Smooth muscle cell (in vitro differentiated cells): ENCODE measurements around the gene DRD4. TPM values are rescaled to one million over a fixed set of nuclear protein-coding genes. Genes with fewer than 3 reads are reported as not detected.
"Not testable (repeated sequence)": the region's sequence is repeated elsewhere in the genome, so short reads cannot be mapped to it uniquely, and the experiment has no call there.

ENCODE experiments used
- DNase-seq: peaks from one replicate; lab custom pipeline; 2025; ENCODE audit not compliant: unreplicated experiment; lab: John Stamatoyannopoulos, UW
- H2AFZ ChIP-seq: fragments of 200-600 bp; sonication (generic); 2 replicates; pipeline ENCODE4 v1.6.0; 2016; ENCODE audit warnings: antibody characterized with exemption, low read depth, mild to moderate bottlenecking
- H3F3A ChIP-seq: fragments of 200-600 bp; sonication (generic); 2 replicates; pipeline ENCODE4 v1.6.0; 2017; ENCODE audit warnings: antibody characterized with exemption, low read depth
- H3K27ac ChIP-seq: fragments of 200-600 bp; sonication (generic); 2 replicates; pipeline ENCODE4 v1.5.1; 2016; ENCODE audit warnings: low read depth, mild to moderate bottlenecking
- H3K27me3 ChIP-seq: fragments of 200-600 bp; sonication (generic); 2 replicates; pipeline ENCODE4 v1.6.1; 2016; ENCODE audit warnings: low read depth, mild to moderate bottlenecking
- H3K36me3 ChIP-seq: fragments of 200-600 bp; sonication (generic); 2 replicates; pipeline ENCODE4 v1.5.1; 2016; ENCODE audit warnings: low read depth
- H3K4me1 ChIP-seq: fragments of 200-600 bp; sonication (generic); 2 replicates; pipeline ENCODE4 v1.5.1; 2016; ENCODE audit warnings: low read depth
- H3K4me2 ChIP-seq: fragments of 200-600 bp; sonication (generic); 2 replicates; pipeline ENCODE4 v1.6.0; 2016; ENCODE audit warnings: mild to moderate bottlenecking
- H3K4me3 ChIP-seq: fragments of 200-600 bp; sonication (generic); 2 replicates; pipeline ENCODE4 v1.5.1; 2016; ENCODE audit warnings: mild to moderate bottlenecking
- H3K79me2 ChIP-seq: fragments of 200-600 bp; sonication (generic); 2 replicates; pipeline ENCODE4 v1.6.0; 2016; ENCODE audit warnings: low read depth, mild to moderate bottlenecking
- H3K9ac ChIP-seq: fragments of 200-600 bp; sonication (generic); 2 replicates; pipeline ENCODE4 v1.6.0; 2016; ENCODE audit warnings: low read depth
- H3K9me3 ChIP-seq: fragments of 200-600 bp; sonication (generic); replicated peaks from 2 replicates; pipeline ENCODE4 v1.5.1; 2016; ENCODE audit warnings: low read depth
- H4K20me1 ChIP-seq: fragments of 200-600 bp; sonication (generic); 2 replicates; pipeline ENCODE4 v1.6.0; 2016; ENCODE audit warnings: low read depth
- WGBS: methylation state at CpG from one replicate; pipeline ENCODE4 v1.1.7; 2016; ENCODE audit warnings: low lambda C conversion rate; 5-methylcytosine and 5-hydroxymethylcytosine counted together
- polyA plus RNA-seq: library from polyadenylated mRNA; unstranded; fragments of >200 nt; fragmentation: Nextera tagmentation; extraction: Ambion mirVana; gene quantifications from 2 replicates; pipeline ENCODE4 v1.2.1, GENCODE V29; 2016
- total RNA-seq: library from RNA; depleted of rRNA; stranded (reverse); fragments of >200 nt; gene quantifications from 2 replicates; pipeline ENCODE4 v1.2.3, GENCODE V29; 2014
- TF ChIP-seq, protein P1 (sequence below): fragments of 200-600 bp; sonication (generic); IDR thresholded peaks from 2 replicates; pipeline ENCODE4 v1.5.1; 2017; ENCODE audit warnings: borderline replicate concordance, mild to moderate bottlenecking, antibody characterized with exemption; ENCODE audit not compliant: insufficient read depth, poor library complexity, severe bottlenecking

Gene DRD4
- total and polyA plus RNA-seq, 2 experiments from 2014 or later: 2.7 TPM; not detected in 1

GRCh38 chr11:688681-689080, 51.6 kb downstream of the DRD4 start:
- no peak overlapping the region for H3K27ac ChIP-seq
- no peak overlapping the region for H3K4me2 ChIP-seq
- H2AFZ ChIP-seq: no peak overlapping the region
- peaks cover under 1% of the 10 kb centered on the region for H3K36me3 ChIP-seq
- 91% methylated on average over 9 of the region's 9 CpGs for WGBS
- no peaks in the 10 kb centered on the region for H3F3A ChIP-seq
- no peaks in the 10 kb centered on the region for H3K9me3 ChIP-seq
- no peak for DNase-seq
- H3K27me3 ChIP-seq: no peaks in the 10 kb centered on the region
- TF ChIP-seq, protein P1, sequence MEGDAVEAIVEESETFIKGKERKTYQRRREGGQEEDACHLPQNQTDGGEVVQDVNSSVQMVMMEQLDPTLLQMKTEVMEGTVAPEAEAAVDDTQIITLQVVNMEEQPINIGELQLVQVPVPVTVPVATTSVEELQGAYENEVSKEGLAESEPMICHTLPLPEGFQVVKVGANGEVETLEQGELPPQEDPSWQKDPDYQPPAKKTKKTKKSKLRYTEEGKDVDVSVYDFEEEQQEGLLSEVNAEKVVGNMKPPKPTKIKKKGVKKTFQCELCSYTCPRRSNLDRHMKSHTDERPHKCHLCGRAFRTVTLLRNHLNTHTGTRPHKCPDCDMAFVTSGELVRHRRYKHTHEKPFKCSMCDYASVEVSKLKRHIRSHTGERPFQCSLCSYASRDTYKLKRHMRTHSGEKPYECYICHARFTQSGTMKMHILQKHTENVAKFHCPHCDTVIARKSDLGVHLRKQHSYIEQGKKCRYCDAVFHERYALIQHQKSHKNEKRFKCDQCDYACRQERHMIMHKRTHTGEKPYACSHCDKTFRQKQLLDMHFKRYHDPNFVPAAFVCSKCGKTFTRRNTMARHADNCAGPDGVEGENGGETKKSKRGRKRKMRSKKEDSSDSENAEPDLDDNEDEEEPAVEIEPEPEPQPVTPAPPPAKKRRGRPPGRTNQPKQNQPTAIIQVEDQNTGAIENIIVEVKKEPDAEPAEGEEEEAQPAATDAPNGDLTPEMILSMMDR: no peak
- peaks cover 44% of the 10 kb centered on the region for H4K20me1 ChIP-seq
- no peak overlapping the region for H3K4me3 ChIP-seq
- H3K4me1 ChIP-seq: peaks cover 10% of the 10 kb centered on the region
- no peak overlapping the region for H3K9ac ChIP-seq
- H3K79me2 ChIP-seq: peaks cover 14% of the 10 kb centered on the region

GRCh38 chr11:689625-690024, 52.6 kb downstream of the DRD4 start:
- peaks cover 14% of the 10 kb centered on the region for H3K79me2 ChIP-seq
- H3K4me1 ChIP-seq: peaks cover 19% of the 10 kb centered on the region
- TF ChIP-seq, protein P1: no peak
- no peak overlapping the region for H3K9ac ChIP-seq
- no peaks in the 10 kb centered on the region for H3K36me3 ChIP-seq
- no peak overlapping the region for H3K4me2 ChIP-seq
- H3K27ac ChIP-seq: no peak overlapping the region
- no peaks in the 10 kb centered on the region for H3K9me3 ChIP-seq
- 94% methylated on average over 7 of the region's 7 CpGs for WGBS
- no peaks in the 10 kb centered on the region for H3F3A ChIP-seq
- H2AFZ ChIP-seq: no peak overlapping the region
- no peaks in the 10 kb centered on the region for H3K27me3 ChIP-seq
- H3K4me3 ChIP-seq: no peak overlapping the region
- peaks cover 48% of the 10 kb centered on the region for H4K20me1 ChIP-seq
- no peak for DNase-seq

- not testable (repeated sequence) for H3F3A ChIP-seq, H3K9ac ChIP-seq, H2AFZ ChIP-seq, H3K4me2 ChIP-seq, DNase-seq, H3K36me3 ChIP-seq, H3K27ac ChIP-seq, H3K4me3 ChIP-seq, H3K9me3 ChIP-seq, H3K27me3 ChIP-seq
- 98% methylated on average over 3 of the region's 3 CpGs for WGBS
- peaks cover 14% of the 10 kb centered on the region for H3K79me2 ChIP-seq
- H3K4me1 ChIP-seq: peaks cover 19% of the 10 kb centered on the region
- H4K20me1 ChIP-seq: peaks cover 48% of the 10 kb centered on the region
Measured at GRCh38 chr11:690244-690643, 53.2 kb downstream of the DRD4 start.

Other genes with a start within 250 kb of the DRD4 start
- gene PKP3, start 243.1 kb upstream of the DRD4 start, total RNA-seq: 32.0 and 61.2 TPM in 2 replicates
- 24.6 and 69.9 TPM in 2 replicates for gene PKP3, start 243.1 kb upstream of the DRD4 start, polyA plus RNA-seq
- gene SIGIRR, start 222.3 kb upstream of the DRD4 start, total RNA-seq: 15.3 and 18.3 TPM in 2 replicates
- gene SIGIRR, start 222.3 kb upstream of the DRD4 start, polyA plus RNA-seq: 26.3 and 29.4 TPM in 2 replicates
- gene ANO9, start 195.3 kb upstream of the DRD4 start, total RNA-seq: 0.67 and 1.4 TPM in 2 replicates
- gene ANO9, start 195.3 kb upstream of the DRD4 start, polyA plus RNA-seq: 1.5 and 7.1 TPM in 2 replicates
- gene PTDSS2, start 187.0 kb upstream of the DRD4 start, total RNA-seq: 15.2 and 20.7 TPM in 2 replicates
- gene PTDSS2, start 187.0 kb upstream of the DRD4 start, polyA plus RNA-seq: 25.2 and 33.5 TPM in 2 replicates
- 91.3 and 106 TPM in 2 replicates for gene RNH1, start 130.0 kb upstream of the DRD4 start, total RNA-seq
- 242 and 243 TPM in 2 replicates for gene RNH1, start 130.0 kb upstream of the DRD4 start, polyA plus RNA-seq
- 19.2 and 39.9 TPM in 2 replicates for gene HRAS, start 101.7 kb upstream of the DRD4 start, total RNA-seq
- 59.1 and 82.5 TPM in 2 replicates for gene HRAS, start 101.7 kb upstream of the DRD4 start, polyA plus RNA-seq
- 0.31 and 1.5 TPM in 2 replicates for gene LRRC56, start 99.7 kb upstream of the DRD4 start, total RNA-seq
- gene LRRC56, start 99.7 kb upstream of the DRD4 start, polyA plus RNA-seq: 1.5 TPM in 2 replicates
- 3.2 TPM in 1 of 2 replicates, not detected in the other for gene LMNTD2, start 76.5 kb upstream of the DRD4 start, total RNA-seq
- 3.6 and 9.3 TPM in 2 replicates for gene LMNTD2, start 76.5 kb upstream of the DRD4 start, polyA plus RNA-seq
- gene RASSF7, start 76.3 kb upstream of the DRD4 start, total RNA-seq: 18.6 and 21.7 TPM in 2 replicates
- gene RASSF7, start 76.3 kb upstream of the DRD4 start, polyA plus RNA-seq: 20.4 and 38.6 TPM in 2 replicates
- gene PHRF1, start 60.8 kb upstream of the DRD4 start, total RNA-seq: 11.6 and 13.7 TPM in 2 replicates
- 20.2 and 20.9 TPM in 2 replicates for gene PHRF1, start 60.8 kb upstream of the DRD4 start, polyA plus RNA-seq
- gene IRF7, start 21.3 kb upstream of the DRD4 start, total RNA-seq: 7.1 and 11.1 TPM in 2 replicates
- 12.7 and 14.3 TPM in 2 replicates for gene IRF7, start 21.3 kb upstream of the DRD4 start, polyA plus RNA-seq
- not detected in 2 replicates for gene CDHR5, start 12.3 kb upstream of the DRD4 start, total RNA-seq
- 0.37 TPM in 1 of 2 replicates, not detected in the other for gene CDHR5, start 12.3 kb upstream of the DRD4 start, polyA plus RNA-seq
- not detected in 2 replicates for gene SCT, start 10.1 kb upstream of the DRD4 start, total RNA-seq
- gene SCT, start 10.1 kb upstream of the DRD4 start, polyA plus RNA-seq: 1.4 and 2.2 TPM in 2 replicates
- 18.7 and 19.0 TPM in 2 replicates for gene DEAF1, start 58.0 kb downstream of the DRD4 start, total RNA-seq
- gene DEAF1, start 58.0 kb downstream of the DRD4 start, polyA plus RNA-seq: 39.2 and 61.5 TPM in 2 replicates
- 5.5 and 9.0 TPM in 2 replicates for gene TMEM80, start 58.5 kb downstream of the DRD4 start, total RNA-seq
- gene TMEM80, start 58.5 kb downstream of the DRD4 start, polyA plus RNA-seq: 14.3 and 24.3 TPM in 2 replicates
- gene EPS8L2, start 69.0 kb downstream of the DRD4 start, total RNA-seq: 47.9 and 74.9 TPM in 2 replicates
- gene EPS8L2, start 69.0 kb downstream of the DRD4 start, polyA plus RNA-seq: 37.7 and 133 TPM in 2 replicates
- gene TALDO1, start 110.2 kb downstream of the DRD4 start, total RNA-seq: 100 and 103 TPM in 2 replicates
- 155 and 158 TPM in 2 replicates for gene TALDO1, start 110.2 kb downstream of the DRD4 start, polyA plus RNA-seq
- gene GATD1, start 140.2 kb downstream of the DRD4 start, total RNA-seq: 12.9 and 18.5 TPM in 2 replicates
- gene GATD1, start 140.2 kb downstream of the DRD4 start, polyA plus RNA-seq: 11.7 and 20.2 TPM in 2 replicates
- gene CEND1, start 152.8 kb downstream of the DRD4 start, total RNA-seq: not detected in 2 replicates
- gene CEND1, start 152.8 kb downstream of the DRD4 start, polyA plus RNA-seq: 0.13 and 0.38 TPM in 2 replicates
- 6.9 and 7.0 TPM in 2 replicates for gene SLC25A22, start 161.0 kb downstream of the DRD4 start, total RNA-seq
- gene SLC25A22, start 161.0 kb downstream of the DRD4 start, polyA plus RNA-seq: 19.5 and 25.2 TPM in 2 replicates
- gene PIDD1, start 168.0 kb downstream of the DRD4 start, total RNA-seq: 8.7 and 11.8 TPM in 2 replicates
- gene PIDD1, start 168.0 kb downstream of the DRD4 start, polyA plus RNA-seq: 22.3 and 44.9 TPM in 2 replicates
- 472 and 511 TPM in 2 replicates for gene RPLP2, start 172.7 kb downstream of the DRD4 start, total RNA-seq
- 622 and 701 TPM in 2 replicates for gene RPLP2, start 172.7 kb downstream of the DRD4 start, polyA plus RNA-seq
- gene PNPLA2, start 181.6 kb downstream of the DRD4 start, total RNA-seq: 12.4 and 14.8 TPM in 2 replicates
- gene PNPLA2, start 181.6 kb downstream of the DRD4 start, polyA plus RNA-seq: 26.4 and 33.8 TPM in 2 replicates
- 0.36 and 2.5 TPM in 2 replicates for gene CRACR2B, start 190.7 kb downstream of the DRD4 start, total RNA-seq
- gene CRACR2B, start 190.7 kb downstream of the DRD4 start, polyA plus RNA-seq: 0.10 and 10.5 TPM in 2 replicates
- gene CD151, start 195.7 kb downstream of the DRD4 start, total RNA-seq: 214 and 256 TPM in 2 replicates
- 391 and 469 TPM in 2 replicates for gene CD151, start 195.7 kb downstream of the DRD4 start, polyA plus RNA-seq
- 38.0 and 51.4 TPM in 2 replicates for gene POLR2L, start 205.3 kb downstream of the DRD4 start, total RNA-seq
- 380 and 446 TPM in 2 replicates for gene POLR2L, start 205.3 kb downstream of the DRD4 start, polyA plus RNA-seq
- 50.2 and 68.2 TPM in 2 replicates for gene TSPAN4, start 205.6 kb downstream of the DRD4 start, total RNA-seq
- 153 and 179 TPM in 2 replicates for gene TSPAN4, start 205.6 kb downstream of the DRD4 start, polyA plus RNA-seq